IMR-90 (cell line): ENCODE measurements around the gene CDK5.
"Not testable (repeated sequence)": the region's sequence is repeated elsewhere in the genome, so short reads cannot be mapped to it uniquely, and the experiment has no call there.

Source experiments
- BHLHE40 ChIP-seq: fragments of 150-350 bp; IDR thresholded peaks from 2 replicates; pipeline ENCODE4 v1.6.1; 2016; ENCODE audit warnings: mild to moderate bottlenecking, low read depth, low read length
- CEBPB ChIP-seq: IDR thresholded peaks from 2 replicates; pipeline ENCODE4 v1.6.1; 2012; ENCODE audit warnings: low read depth, low read length, improper control_type of control experiment
- FOS ChIP-seq: fragments of 150-350 bp; IDR thresholded peaks from 2 replicates; pipeline ENCODE4 v1.6.1; 2016; ENCODE audit warnings: low read depth, low read length
- NFE2L2 ChIP-seq: fragments of 150-350 bp; IDR thresholded peaks from 2 replicates; pipeline ENCODE4 v1.6.1; 2016; ENCODE audit warnings: low read depth, mild to moderate bottlenecking, low read length
- POLR2A ChIP-seq: IDR thresholded peaks from 2 replicates; pipeline ENCODE4 v1.6.1; 2012; ENCODE audit warnings: mild to moderate bottlenecking, low read depth, low read length
- RAD21 ChIP-seq: IDR thresholded peaks from 2 replicates; pipeline ENCODE4 v1.6.1; 2012; ENCODE audit warnings: low read length, improper control_type of control experiment
- RCOR1 ChIP-seq: IDR thresholded peaks from 2 replicates; pipeline ENCODE4 v1.6.1; 2012; ENCODE audit warnings: mild to moderate bottlenecking, low read length, improper control_type of control experiment; ENCODE audit not compliant: insufficient replicate concordance
- SMC3 ChIP-seq: fragments of 150-350 bp; IDR thresholded peaks from 2 replicates; pipeline ENCODE4 v1.6.1; 2016; ENCODE audit warnings: low read depth, mild to moderate bottlenecking, antibody characterized with exemption, low read length, moderate library complexity
- TF ChIP-seq, protein P1 (sequence below): fragments of 150-350 bp; IDR thresholded peaks from 2 replicates; pipeline ENCODE4 v1.6.1; 2017; ENCODE audit warnings: mild to moderate bottlenecking, antibody characterized with exemption, low read length, low read depth
- TF ChIP-seq, protein P2 (sequence below): conservative IDR thresholded peaks from 2 replicates; pipeline ENCODE4 v1.5.1; 2012; ENCODE audit warnings: mild to moderate bottlenecking, low read depth, low read length, improper control_type of control experiment
- TF ChIP-seq, protein P3 (sequence below): fragments of 150-350 bp; IDR thresholded peaks from 2 replicates; pipeline ENCODE4 v1.6.1; 2016; ENCODE audit warnings: low read depth, mild to moderate bottlenecking, low read length, moderate library complexity, borderline replicate concordance

DNA sequence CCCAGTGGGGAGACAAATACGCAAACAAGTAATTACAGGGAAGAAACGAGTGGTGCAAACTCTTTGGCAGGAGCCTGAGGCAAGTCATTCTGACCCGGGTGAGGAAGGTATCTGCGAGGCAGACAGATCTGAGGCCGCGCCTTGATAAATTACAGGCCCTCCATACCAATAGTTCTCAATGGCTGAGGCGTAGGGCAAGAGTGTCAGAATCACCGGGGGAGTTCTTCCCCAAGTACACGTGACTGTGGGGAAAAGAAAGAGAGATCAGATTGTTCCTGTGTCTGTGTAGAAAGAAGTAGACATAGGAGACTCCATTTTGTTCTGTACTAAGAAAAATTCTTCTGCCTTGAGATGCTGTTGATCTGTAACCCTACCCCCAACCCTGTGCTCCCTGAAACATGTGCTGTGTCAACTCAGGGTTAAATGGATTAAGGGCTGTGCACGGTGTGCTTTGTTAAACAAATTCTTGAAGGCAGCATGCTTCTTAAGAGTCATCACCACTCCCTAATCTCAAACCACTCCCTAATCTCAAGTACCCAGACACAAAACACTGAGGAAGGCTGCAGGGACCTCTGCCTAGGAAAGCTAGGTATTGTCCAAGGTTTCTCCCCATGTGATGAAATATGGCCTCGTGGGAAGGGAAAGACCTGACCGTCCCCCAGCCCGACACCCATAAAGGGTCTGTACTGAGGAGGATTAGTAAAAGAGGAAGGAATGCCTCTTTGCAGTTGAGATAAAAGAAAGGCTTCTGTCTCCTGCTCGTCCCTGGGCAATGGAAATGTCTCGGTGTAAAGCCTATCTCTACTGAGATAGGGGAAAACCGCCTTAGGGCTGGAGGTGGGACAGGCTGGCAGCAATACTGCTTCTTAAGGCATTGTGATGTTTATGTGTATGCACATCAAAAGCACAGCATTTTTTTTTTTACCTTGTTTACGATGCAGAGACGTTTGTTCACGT is 30.6 kb downstream of the CDK5 start:
- TF ChIP-seq, protein P1, sequence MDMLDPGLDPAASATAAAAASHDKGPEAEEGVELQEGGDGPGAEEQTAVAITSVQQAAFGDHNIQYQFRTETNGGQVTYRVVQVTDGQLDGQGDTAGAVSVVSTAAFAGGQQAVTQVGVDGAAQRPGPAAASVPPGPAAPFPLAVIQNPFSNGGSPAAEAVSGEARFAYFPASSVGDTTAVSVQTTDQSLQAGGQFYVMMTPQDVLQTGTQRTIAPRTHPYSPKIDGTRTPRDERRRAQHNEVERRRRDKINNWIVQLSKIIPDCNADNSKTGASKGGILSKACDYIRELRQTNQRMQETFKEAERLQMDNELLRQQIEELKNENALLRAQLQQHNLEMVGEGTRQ = not testable (repeated sequence)
- TF ChIP-seq CEBPB, SMC3, POLR2A, RAD21, FOS, RCOR1, NFE2L2, BHLHE40: not testable (repeated sequence)
- TF ChIP-seq, protein P2, sequence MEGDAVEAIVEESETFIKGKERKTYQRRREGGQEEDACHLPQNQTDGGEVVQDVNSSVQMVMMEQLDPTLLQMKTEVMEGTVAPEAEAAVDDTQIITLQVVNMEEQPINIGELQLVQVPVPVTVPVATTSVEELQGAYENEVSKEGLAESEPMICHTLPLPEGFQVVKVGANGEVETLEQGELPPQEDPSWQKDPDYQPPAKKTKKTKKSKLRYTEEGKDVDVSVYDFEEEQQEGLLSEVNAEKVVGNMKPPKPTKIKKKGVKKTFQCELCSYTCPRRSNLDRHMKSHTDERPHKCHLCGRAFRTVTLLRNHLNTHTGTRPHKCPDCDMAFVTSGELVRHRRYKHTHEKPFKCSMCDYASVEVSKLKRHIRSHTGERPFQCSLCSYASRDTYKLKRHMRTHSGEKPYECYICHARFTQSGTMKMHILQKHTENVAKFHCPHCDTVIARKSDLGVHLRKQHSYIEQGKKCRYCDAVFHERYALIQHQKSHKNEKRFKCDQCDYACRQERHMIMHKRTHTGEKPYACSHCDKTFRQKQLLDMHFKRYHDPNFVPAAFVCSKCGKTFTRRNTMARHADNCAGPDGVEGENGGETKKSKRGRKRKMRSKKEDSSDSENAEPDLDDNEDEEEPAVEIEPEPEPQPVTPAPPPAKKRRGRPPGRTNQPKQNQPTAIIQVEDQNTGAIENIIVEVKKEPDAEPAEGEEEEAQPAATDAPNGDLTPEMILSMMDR = not testable (repeated sequence)
- TF ChIP-seq, protein P3, sequence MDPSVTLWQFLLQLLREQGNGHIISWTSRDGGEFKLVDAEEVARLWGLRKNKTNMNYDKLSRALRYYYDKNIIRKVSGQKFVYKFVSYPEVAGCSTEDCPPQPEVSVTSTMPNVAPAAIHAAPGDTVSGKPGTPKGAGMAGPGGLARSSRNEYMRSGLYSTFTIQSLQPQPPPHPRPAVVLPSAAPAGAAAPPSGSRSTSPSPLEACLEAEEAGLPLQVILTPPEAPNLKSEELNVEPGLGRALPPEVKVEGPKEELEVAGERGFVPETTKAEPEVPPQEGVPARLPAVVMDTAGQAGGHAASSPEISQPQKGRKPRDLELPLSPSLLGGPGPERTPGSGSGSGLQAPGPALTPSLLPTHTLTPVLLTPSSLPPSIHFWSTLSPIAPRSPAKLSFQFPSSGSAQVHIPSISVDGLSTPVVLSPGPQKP = not testable (repeated sequence)
